ENCODE results near the gene NOL6. TPM values are rescaled to one million over a fixed set of nuclear protein-coding genes. Genes with fewer than 3 reads are reported as not detected.

Gene NOL6
- total and polyA plus RNA-seq, 2 of the 8 experiments (the other 6 are each of a cell fraction or from before 2014, with no cell fraction given): 44.0 to 55.0 TPM

GRCh38 chr9:33446240-33446945 lies 27.3 kb downstream of the NOL6 start:
- no peak for TF ChIP-seq BRCA1 (IDR thresholded peaks at IDR 0.05; ENCODE audit: low read depth, low read length)
- TF ChIP-seq MAX (IDR thresholded peaks at IDR 0.05): no peak
- TF ChIP-seq TEAD4 (IDR thresholded peaks at IDR 0.05; ENCODE audit: low read depth, low read length): no peak
- no peak for TF ChIP-seq FOSL1 (IDR thresholded peaks at IDR 0.05; ENCODE audit: insufficient read depth, low read depth, low read length)
- no peak for TF ChIP-seq RNF2 (IDR thresholded peaks at IDR 0.05; ENCODE audit: borderline replicate concordance, low read depth, low read length, missing control alignments, poor library complexity, severe bottlenecking)
- TF ChIP-seq TAF7 (optimal IDR thresholded peaks at IDR 0.05; ENCODE audit: borderline replicate concordance, low read depth, low read length): no peak
- TF ChIP-seq SP4 (IDR thresholded peaks at IDR 0.05; ENCODE audit: low read length): no peak
- TF ChIP-seq POLR2AphosphoS5 (IDR thresholded peaks at IDR 0.05; ENCODE audit: low read depth, low read length): no peak
- no peak for TF ChIP-seq TCF12 (IDR thresholded peaks at IDR 0.05; ENCODE audit: low read depth, low read length)
- no peak for TF ChIP-seq CHD2 (IDR thresholded peaks at IDR 0.05; ENCODE audit: low read length)
- FAIRE-seq (no peak), DNase-seq (ENCODE audit: low read depth in 1 of 2, low spot score in 2 of 2) (no peak)
- no peak overlapping the region for H3K27ac ChIP-seq (ENCODE audit: low read depth, low read length)
- no peak overlapping the region for H3K14ac ChIP-seq (ENCODE audit: insufficient read length)
- peak overlapping the region; percentile 68; the same call in 1 of the 2 replicates for H2BK12ac ChIP-seq (ENCODE audit: low read depth, low read length)
- no peaks in the 10 kb centered on the region for H3K36me3 ChIP-seq (ENCODE audit: control insufficient read depth in 2 of 4, insufficient read depth in 4 of 4, low read length in 3 of 4)
- H2BK20ac ChIP-seq (ENCODE audit: low read length): no peak overlapping the region
- peaks cover 0 to 33% (median 16%) of the 10 kb centered on the region in 4 experiments; a peak in 5 of 7 replicates for H3K4me1 ChIP-seq (replicated peaks in 1 of 4; ENCODE audit: control insufficient read depth in 3 of 4, insufficient read depth in 4 of 4, low read length in 3 of 4)
- H2BK120ac ChIP-seq (replicated peaks; ENCODE audit: low read depth, low read length): no peak overlapping the region
- H3K79me1 ChIP-seq (ENCODE audit: low read depth, low read length): no peaks in the 10 kb centered on the region
- no peaks in the 10 kb centered on the region for H3K79me2 ChIP-seq (ENCODE audit: control insufficient read depth in 1 of 2, insufficient read depth in 2 of 2, low read length in 2 of 2)
- ChIA-PET POLR2A (ENCODE audit: partially characterized antibody) (no interaction called here), CTCF (ENCODE audit: partially characterized antibody) (interaction anchor here (1.5 to 21.6 kb wide), 7 partner anchors 9 to 73 kb away, joined by 4 to 358 read pairs (median 12); partner anchors contain the start of genes AQP7 and NOL6)
- no peak overlapping the region for H3K4ac ChIP-seq (replicated peaks; ENCODE audit: insufficient read length, low read depth, low read length)
- H4K8ac ChIP-seq (ENCODE audit: extremely low read depth, insufficient read depth, low read length): no peak overlapping the region; the same call in 1 of the 2 replicates
- 69% methylated on average over 12 of the region's 12 CpGs; no CpG with 5 or more reads in 1 of the 2 experiments for WGBS, 2 experiments (ENCODE audit: extremely low coverage in 1 of 2, insufficient coverage in 1 of 2, insufficient read length in 1 of 2, insufficient replicate concordance in 2 of 2, low coverage in 1 of 2, low lambda C conversion rate in 2 of 2, missing lambda C conversion rate in 1 of 2)
- H4K20me1 ChIP-seq (replicated peaks in 1 of 2; ENCODE audit: control insufficient read depth in 1 of 2, insufficient read depth in 2 of 2, low read length in 2 of 2): no peaks in the 10 kb centered on the region
- no peak overlapping the region for H4K5ac ChIP-seq (ENCODE audit: insufficient read length, low read depth, low read length)
- H2BK15ac ChIP-seq (ENCODE audit: low read length): no peak overlapping the region; the same call in 1 of the 2 replicates
- H2BK5ac ChIP-seq (ENCODE audit: low read depth, low read length): no peak overlapping the region; the same call in 1 of the 2 replicates
- no peak overlapping the region for H3K23ac ChIP-seq (ENCODE audit: insufficient read length)
- peak overlapping the region in 2 of 4 experiments; percentile 46 to 67; a peak in 3 of 8 replicates for H3K4me3 ChIP-seq (ENCODE audit: extremely low read depth in 1 of 4, insufficient read depth in 2 of 4, low read depth in 3 of 4, low read length in 4 of 4)
- H3K9me3 ChIP-seq (ENCODE audit: insufficient read depth in 2 of 2, low read depth in 1 of 2, low read length in 1 of 2): no peaks in the 10 kb centered on the region
- H3K23me2 ChIP-seq (ENCODE audit: low read depth, low read length): peaks cover 10% of the 10 kb centered on the region; the same call in 1 of the 2 replicates
- H3K4me2 ChIP-seq (ENCODE audit: insufficient read depth in 1 of 2, low read depth in 2 of 2, low read length in 2 of 2): peak overlapping the region; percentile 62 to 83
- H3K27me3 ChIP-seq (replicated peaks in 1 of 4; ENCODE audit: control insufficient read depth in 3 of 4, extremely low read depth in 1 of 4, insufficient read depth in 3 of 4, low read length in 3 of 4): peaks cover 0 to 23% (median 12%) of the 10 kb centered on the region in 4 experiments; a peak in 5 of 7 replicates
- H3K56ac ChIP-seq (replicated peaks; ENCODE audit: insufficient read length, low read depth, low read length): no peak overlapping the region
- peak overlapping the region; percentile 65 for H2AK5ac ChIP-seq (ENCODE audit: low read depth, low read length)
- H3K9ac ChIP-seq (replicated peaks in 1 of 4; ENCODE audit: extremely low read depth in 1 of 4, low read depth in 3 of 4, low read length in 3 of 4): no peak overlapping the region
- no peak overlapping the region for H4K91ac ChIP-seq (replicated peaks; ENCODE audit: insufficient read length, low read length)
- H3K18ac ChIP-seq (ENCODE audit: extremely low read depth, low read length): no peak overlapping the region
- H2AFZ ChIP-seq (ENCODE audit: low read length): no peak overlapping the region
